ENCODE data around the gene PHF5A.
"Not testable (repeated sequence)": the region's sequence is repeated elsewhere in the genome, so short reads cannot be mapped to it uniquely, and the experiment has no call there.

The PHF5A gene

DNA sequence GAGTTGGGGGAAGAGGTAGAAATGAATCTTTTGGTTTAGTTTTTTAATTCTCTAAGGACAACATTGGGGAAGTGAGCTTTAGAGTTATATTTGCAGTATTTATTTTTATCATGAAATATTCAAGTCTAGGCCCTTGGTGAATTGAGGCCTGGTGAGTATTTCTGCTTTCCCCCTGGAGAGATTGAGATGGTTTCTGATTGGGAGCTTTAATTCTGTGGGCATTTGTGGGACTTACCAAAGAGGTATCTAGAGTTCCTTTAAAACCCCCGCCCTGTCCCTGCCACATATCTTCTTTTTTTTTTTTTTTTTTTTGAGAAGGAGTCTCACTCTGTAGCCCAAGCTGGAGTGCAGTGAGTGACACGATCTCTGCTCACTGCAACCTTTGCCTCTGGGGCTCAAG, 10.0 kb upstream of the PHF5A start:
- H3K9me3 ChIP-seq (ENCODE audit: control insufficient read depth, low read length): no peaks in the 10 kb centered on the region
- H3K36me3 ChIP-seq (ENCODE audit: control insufficient read depth, insufficient read depth, low read length): peaks cover 8% of the 10 kb centered on the region
- H3K27ac ChIP-seq (ENCODE audit: insufficient read depth, low read length, poor library complexity, severe bottlenecking): no peak overlapping the region
- H3K4me1 ChIP-seq (ENCODE audit: control insufficient read depth, insufficient read depth, low read length, poor library complexity, severe bottlenecking): no peaks in the 10 kb centered on the region
- no peak for DNase-seq
- no peak overlapping the region for H3K4me3 ChIP-seq (ENCODE audit: insufficient read depth, low read depth, low read length, poor library complexity, severe bottlenecking)
- H3K27me3 ChIP-seq (replicated peaks; ENCODE audit: control insufficient read depth, insufficient read depth, low read length, poor library complexity, severe bottlenecking): no peaks in the 10 kb centered on the region

- H3K36me3 ChIP-seq (ENCODE audit: control insufficient read depth, insufficient read depth, low read length): peaks cover 12% of the 10 kb centered on the region
- H3K4me3 ChIP-seq (ENCODE audit: insufficient read depth, low read depth, low read length, poor library complexity, severe bottlenecking): no peak overlapping the region
- DNase-seq: no peak
- H3K27me3 ChIP-seq (replicated peaks; ENCODE audit: control insufficient read depth, insufficient read depth, low read length, poor library complexity, severe bottlenecking): no peaks in the 10 kb centered on the region
- H3K27ac ChIP-seq (ENCODE audit: insufficient read depth, low read length, poor library complexity, severe bottlenecking): no peak overlapping the region
- H3K9me3 ChIP-seq (ENCODE audit: control insufficient read depth, low read length): no peaks in the 10 kb centered on the region
- H3K4me1 ChIP-seq (ENCODE audit: control insufficient read depth, insufficient read depth, low read length, poor library complexity, severe bottlenecking): no peaks in the 10 kb centered on the region
Measured at GRCh38 chr22:41474872-41475451, 6.5 kb upstream of the PHF5A start.

DNA sequence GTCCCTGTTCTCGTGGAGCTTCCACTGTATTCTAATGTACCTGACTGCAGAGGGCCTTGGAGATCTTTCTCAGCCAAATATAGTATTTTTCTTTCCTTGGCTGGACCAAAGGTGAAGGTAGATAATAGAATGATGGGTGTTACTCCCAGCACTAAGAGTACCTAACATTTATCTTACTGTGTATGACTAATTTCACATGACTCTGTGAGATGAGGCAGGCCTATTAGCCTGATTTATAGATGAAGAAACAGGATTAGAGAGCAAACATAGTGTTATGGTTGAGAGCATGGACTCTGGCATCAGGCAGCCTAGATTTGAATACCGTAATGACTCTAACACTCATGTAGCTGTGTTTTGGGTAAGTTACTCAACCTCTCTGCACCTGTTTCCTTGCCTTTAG, 3.1 kb upstream of the PHF5A start:
- Histone ChIP-seq H3K27ac (ENCODE audit: insufficient read depth, low read length, poor library complexity, severe bottlenecking) (no peak overlapping the region), H3K9me3 (ENCODE audit: control insufficient read depth, low read length) (no peaks in the 10 kb centered on the region), H3K4me1 (ENCODE audit: control insufficient read depth, insufficient read depth, low read length, poor library complexity, severe bottlenecking) (peaks cover 10% of the 10 kb centered on the region), H3K27me3 (replicated peaks; ENCODE audit: control insufficient read depth, insufficient read depth, low read length, poor library complexity, severe bottlenecking) (no peaks in the 10 kb centered on the region), H3K36me3 (ENCODE audit: control insufficient read depth, insufficient read depth, low read length) (peaks cover 14% of the 10 kb centered on the region), H3K4me3 (ENCODE audit: insufficient read depth, low read depth, low read length, poor library complexity, severe bottlenecking) (no peak overlapping the region)
- DNase-seq: no peak

GRCh38 chr22:41470886-41471285, 2.4 kb upstream of the PHF5A start:
- Histone ChIP-seq H3K4me1 (ENCODE audit: control insufficient read depth, insufficient read depth, low read length, poor library complexity, severe bottlenecking) (peaks cover 10% of the 10 kb centered on the region), H3K4me3 (ENCODE audit: insufficient read depth, low read depth, low read length, poor library complexity, severe bottlenecking) (no peak overlapping the region), H3K27ac (ENCODE audit: insufficient read depth, low read length, poor library complexity, severe bottlenecking) (no peak overlapping the region), H3K27me3 (replicated peaks; ENCODE audit: control insufficient read depth, insufficient read depth, low read length, poor library complexity, severe bottlenecking) (no peaks in the 10 kb centered on the region), H3K36me3 (ENCODE audit: control insufficient read depth, insufficient read depth, low read length) (peaks cover 19% of the 10 kb centered on the region), H3K9me3 (ENCODE audit: control insufficient read depth, low read length) (no peaks in the 10 kb centered on the region)
- DNase-seq: no peak

- DNase-seq: no peak
- Histone ChIP-seq H3K27me3 (replicated peaks; ENCODE audit: control insufficient read depth, insufficient read depth, low read length, poor library complexity, severe bottlenecking) (no peaks in the 10 kb centered on the region), H3K4me3 (ENCODE audit: insufficient read depth, low read depth, low read length, poor library complexity, severe bottlenecking) (peak overlapping the region; percentile 81), H3K27ac (ENCODE audit: insufficient read depth, low read length, poor library complexity, severe bottlenecking) (peak overlapping the region; percentile 97), H3K4me1 (ENCODE audit: control insufficient read depth, insufficient read depth, low read length, poor library complexity, severe bottlenecking) (peaks cover 10% of the 10 kb centered on the region), H3K36me3 (ENCODE audit: control insufficient read depth, insufficient read depth, low read length) (peaks cover 32% of the 10 kb centered on the region), H3K9me3 (ENCODE audit: control insufficient read depth, low read length) (no peaks in the 10 kb centered on the region)
Measured at GRCh38 chr22:41469218-41469851, 843 bp upstream of the PHF5A start.

GRCh38 chr22:41461901-41462300, 6.6 kb downstream of the PHF5A start:
- Histone ChIP-seq H3K36me3 (ENCODE audit: control insufficient read depth, insufficient read depth, low read length) (peaks cover 65% of the 10 kb centered on the region), H3K4me3 (ENCODE audit: insufficient read depth, low read depth, low read length, poor library complexity, severe bottlenecking) (no peak overlapping the region), H3K27ac (ENCODE audit: insufficient read depth, low read length, poor library complexity, severe bottlenecking) (no peak overlapping the region), H3K4me1 (ENCODE audit: control insufficient read depth, insufficient read depth, low read length, poor library complexity, severe bottlenecking) (no peaks in the 10 kb centered on the region), H3K9me3 (ENCODE audit: control insufficient read depth, low read length) (no peaks in the 10 kb centered on the region), H3K27me3 (replicated peaks; ENCODE audit: control insufficient read depth, insufficient read depth, low read length, poor library complexity, severe bottlenecking) (no peaks in the 10 kb centered on the region)
- no peak for DNase-seq

DNA sequence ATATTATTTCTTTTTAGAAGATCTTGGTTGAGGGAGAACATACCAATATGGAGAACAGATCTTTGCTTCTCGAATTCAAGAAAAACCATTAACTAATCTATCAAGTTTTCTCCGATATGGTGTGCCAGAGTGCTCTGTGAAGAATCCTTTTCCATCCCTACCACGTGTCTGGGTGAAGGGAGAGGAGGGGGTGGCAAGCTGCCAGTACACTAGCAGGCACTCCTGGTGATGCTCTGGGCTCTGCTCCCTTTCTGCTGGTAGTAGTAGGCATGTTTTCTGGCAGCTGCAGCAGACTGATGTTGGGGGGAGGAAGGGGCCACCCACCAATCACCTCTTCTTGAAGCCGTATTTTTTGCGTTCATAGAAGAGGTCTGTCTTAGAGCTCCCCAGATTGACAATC, 8.4 kb downstream of the PHF5A start:
- not testable (repeated sequence) for H3K27me3 ChIP-seq (replicated peaks; ENCODE audit: control insufficient read depth, insufficient read depth, low read length, poor library complexity, severe bottlenecking); DNase-seq; H3K27ac ChIP-seq (ENCODE audit: insufficient read depth, low read length, poor library complexity, severe bottlenecking); H3K4me3 ChIP-seq (ENCODE audit: insufficient read depth, low read depth, low read length, poor library complexity, severe bottlenecking); H3K9me3 ChIP-seq (ENCODE audit: control insufficient read depth, low read length); H3K4me1 ChIP-seq (ENCODE audit: control insufficient read depth, insufficient read depth, low read length, poor library complexity, severe bottlenecking)
- H3K36me3 ChIP-seq (ENCODE audit: control insufficient read depth, insufficient read depth, low read length): peaks cover 51% of the 10 kb centered on the region

- no peaks in the 10 kb centered on the region for H3K9me3 ChIP-seq (ENCODE audit: control insufficient read depth, low read length)
- H3K36me3 ChIP-seq (ENCODE audit: control insufficient read depth, insufficient read depth, low read length): peaks cover 45% of the 10 kb centered on the region
- DNase-seq: no peak
- H3K27ac ChIP-seq (ENCODE audit: insufficient read depth, low read length, poor library complexity, severe bottlenecking): no peak overlapping the region
- H3K4me1 ChIP-seq (ENCODE audit: control insufficient read depth, insufficient read depth, low read length, poor library complexity, severe bottlenecking): no peaks in the 10 kb centered on the region
- H3K4me3 ChIP-seq (ENCODE audit: insufficient read depth, low read depth, low read length, poor library complexity, severe bottlenecking): no peak overlapping the region
- no peaks in the 10 kb centered on the region for H3K27me3 ChIP-seq (replicated peaks; ENCODE audit: control insufficient read depth, insufficient read depth, low read length, poor library complexity, severe bottlenecking)
Measured at GRCh38 chr22:41459431-41459830, 9.1 kb downstream of the PHF5A start.

- no peak for DNase-seq
- Histone ChIP-seq H3K27me3 (replicated peaks; ENCODE audit: control insufficient read depth, insufficient read depth, low read length, poor library complexity, severe bottlenecking) (no peaks in the 10 kb centered on the region), H3K4me3 (ENCODE audit: insufficient read depth, low read depth, low read length, poor library complexity, severe bottlenecking) (no peak overlapping the region), H3K36me3 (ENCODE audit: control insufficient read depth, insufficient read depth, low read length) (peaks cover 33% of the 10 kb centered on the region), H3K9me3 (ENCODE audit: control insufficient read depth, low read length) (no peaks in the 10 kb centered on the region), H3K4me1 (ENCODE audit: control insufficient read depth, insufficient read depth, low read length, poor library complexity, severe bottlenecking) (no peaks in the 10 kb centered on the region), H3K27ac (ENCODE audit: insufficient read depth, low read length, poor library complexity, severe bottlenecking) (no peak overlapping the region)
Measured at GRCh38 chr22:41458161-41458728, 10.2 kb downstream of the PHF5A start.

- Histone ChIP-seq H3K4me1 (ENCODE audit: control insufficient read depth, insufficient read depth, low read length, poor library complexity, severe bottlenecking) (peaks cover 13% of the 10 kb centered on the region), H3K36me3 (ENCODE audit: control insufficient read depth, insufficient read depth, low read length) (no peaks in the 10 kb centered on the region), H3K27me3 (replicated peaks; ENCODE audit: control insufficient read depth, insufficient read depth, low read length, poor library complexity, severe bottlenecking) (no peaks in the 10 kb centered on the region), H3K27ac (ENCODE audit: insufficient read depth, low read length, poor library complexity, severe bottlenecking) (peak overlapping the region; percentile 95), H3K9me3 (ENCODE audit: control insufficient read depth, low read length) (no peaks in the 10 kb centered on the region), H3K4me3 (ENCODE audit: insufficient read depth, low read depth, low read length, poor library complexity, severe bottlenecking) (peak overlapping the region; percentile 89)
- peak; percentile 84 to 89 (median 85) for DNase-seq
Measured at GRCh38 chr22:41448189-41448808, 20.2 kb downstream of the PHF5A start.
